H1 (cell line): ENCODE results near the gene SGK1. TPM values are rescaled to one million over a fixed set of nuclear protein-coding genes. Genes with fewer than 3 reads are reported as not detected.
A peak's percentile ranks its signal among the peaks of the same experiment; 100 is the strongest.

Experiments used
- CTCF ChIA-PET: fragments of 300-600 bp; sonication (Branson Sonifier 250); formaldehyde crosslinking; loops from one replicate; lab custom pipeline; 2021; ENCODE audit not compliant: partially characterized antibody; lab: Charles Lee
- POLR2A ChIA-PET: fragments of 300-600 bp; sonication (Branson Sonifier 250); formaldehyde crosslinking; loops from one replicate; lab custom pipeline; 2021; ENCODE audit warnings: inconsistent platforms; ENCODE audit not compliant: partially characterized antibody; lab: Charles Lee
- DNase-seq, 2 experiments: peaks; one replicate each; pipeline versions ENCODE4 v3.0.0 to v3.0.0-alpha.2; 2010 to 2022; ENCODE audit warnings: low spot score in 2 of 2, low read depth in 1 of 2, mixed read lengths in 1 of 2
- FAIRE-seq: peaks from 2 replicates; lab custom pipeline; 2011; peaks lifted over from hg19 to GRCh38; lab: Jason Lieb, UNC
- H2AFZ ChIP-seq: 2 replicates; pipeline ENCODE4 v1.8.1; 2012; ENCODE audit warnings: low read length, inconsistent platforms
- H2AK5ac ChIP-seq: 2 replicates; pipeline ENCODE4 v1.6.1; 2013; ENCODE audit warnings: low read depth, low read length
- H2BK120ac ChIP-seq: replicated peaks from 2 replicates; pipeline ENCODE3; 2013; ENCODE audit warnings: low read depth, low read length, inconsistent platforms
- H2BK12ac ChIP-seq: 2 replicates; pipeline ENCODE4 v1.6.1; 2013; ENCODE audit warnings: low read depth, low read length
- H2BK15ac ChIP-seq: 2 replicates; pipeline ENCODE4 v1.6.1; 2013; ENCODE audit warnings: low read length
- H2BK20ac ChIP-seq: 2 replicates; pipeline ENCODE4 v1.6.1; 2013; ENCODE audit warnings: low read length
- H2BK5ac ChIP-seq: 2 replicates; pipeline ENCODE4 v1.6.1; 2013; ENCODE audit warnings: low read depth, low read length
- H3K14ac ChIP-seq: 2 replicates; pipeline ENCODE4 v1.6.1; 2013; ENCODE audit warnings: inconsistent platforms; ENCODE audit not compliant: insufficient read length
- H3K18ac ChIP-seq: 2 replicates; pipeline ENCODE4 v1.6.1; 2013; ENCODE audit warnings: low read length; ENCODE audit errors: extremely low read depth
- H3K23ac ChIP-seq: 2 replicates; pipeline ENCODE4 v1.6.1; 2013; ENCODE audit warnings: inconsistent platforms; ENCODE audit not compliant: insufficient read length
- H3K23me2 ChIP-seq: 2 replicates; pipeline ENCODE4 v1.6.1; 2013; ENCODE audit warnings: low read depth, low read length
- H3K27ac ChIP-seq: 2 replicates; pipeline ENCODE4 v1.6.1; 2011; ENCODE audit warnings: low read depth, low read length, inconsistent platforms
- H3K27me3 ChIP-seq, 4 experiments: replicated peaks in 1 of 4; 1 replicate in 1 of 4; 2 replicates in 3 of 4; pipeline versions ENCODE4 v1.6.1 to v1.8.1; 2011 to 2013; ENCODE audit warnings: low read length in 3 of 4, mild to moderate bottlenecking in 3 of 4, inconsistent platforms in 2 of 4, mixed read lengths in 2 of 4, moderate library complexity in 1 of 4; ENCODE audit not compliant: control insufficient read depth in 3 of 4, insufficient read depth in 3 of 4; ENCODE audit errors: extremely low read depth in 1 of 4
- H3K36me3 ChIP-seq, 4 experiments: 2 replicates each; pipeline versions ENCODE4 v1.6.1 to v1.8.1; 2011 to 2013; ENCODE audit warnings: mild to moderate bottlenecking in 4 of 4, low read length in 3 of 4, moderate library complexity in 2 of 4, control low read depth in 1 of 4, inconsistent platforms in 1 of 4; ENCODE audit not compliant: insufficient read depth in 4 of 4, control insufficient read depth in 2 of 4
- H3K4ac ChIP-seq: replicated peaks from 2 replicates; pipeline ENCODE3; 2013; ENCODE audit warnings: low read length, low read depth, mixed read lengths, inconsistent platforms; ENCODE audit not compliant: insufficient read length
- H3K4me1 ChIP-seq, 4 experiments: replicated peaks in 1 of 4; 1 replicate in 1 of 4; 2 replicates in 3 of 4; pipeline versions ENCODE4 v1.6.1 to v1.8.1; 2011 to 2013; ENCODE audit warnings: low read length in 3 of 4, inconsistent platforms in 2 of 4, mixed read lengths in 1 of 4; ENCODE audit not compliant: insufficient read depth in 4 of 4, control insufficient read depth in 3 of 4
- H3K4me2 ChIP-seq, 2 experiments: 2 replicates each; pipeline versions ENCODE4 v1.6.1 to v1.8.1; 2011 to 2013; ENCODE audit warnings: low read depth in 2 of 2, low read length in 2 of 2, control low read depth in 1 of 2, inconsistent platforms in 1 of 2, mild to moderate bottlenecking in 1 of 2; ENCODE audit not compliant: insufficient read depth in 1 of 2
- H3K4me3 ChIP-seq, 4 experiments: fragments of 200-600, 300-600 bp in 1 of 4; sonication (generic), shearing (Covaris generic), sonication (Bioruptor Twin) in 1 of 4; 2 replicates each; pipeline versions ENCODE4 v1.5.1 to v1.8.1; 2011 to 2016; ENCODE audit warnings: low read length in 4 of 4, low read depth in 3 of 4, control low read depth in 2 of 4, inconsistent platforms in 2 of 4, mild to moderate bottlenecking in 2 of 4, mixed read lengths in 1 of 4, moderate library complexity in 1 of 4; ENCODE audit not compliant: insufficient read depth in 2 of 4; ENCODE audit errors: extremely low read depth in 1 of 4
- H3K56ac ChIP-seq: replicated peaks from 2 replicates; pipeline ENCODE3; 2013; ENCODE audit warnings: low read depth, mild to moderate bottlenecking, mixed read lengths, low read length, inconsistent platforms; ENCODE audit not compliant: insufficient read length
- H3K79me1 ChIP-seq: 2 replicates; pipeline ENCODE4 v1.6.1; 2013; ENCODE audit warnings: low read depth, low read length, control low read depth
- H3K79me2 ChIP-seq, 2 experiments: 2 replicates each; pipeline versions ENCODE4 v1.6.1 to v1.8.1; 2012 to 2013; ENCODE audit warnings: low read length in 2 of 2, mild to moderate bottlenecking in 2 of 2, inconsistent platforms in 1 of 2; ENCODE audit not compliant: insufficient read depth in 2 of 2, control insufficient read depth in 1 of 2
- H3K9ac ChIP-seq, 4 experiments: replicated peaks in 1 of 4; 1 replicate in 1 of 4; 2 replicates in 3 of 4; pipeline versions ENCODE4 v1.6.1 to v1.8.1; 2011 to 2013; ENCODE audit warnings: low read depth in 3 of 4, low read length in 3 of 4, control low read depth in 2 of 4, mild to moderate bottlenecking in 2 of 4, moderate library complexity in 2 of 4, inconsistent platforms in 1 of 4; ENCODE audit errors: extremely low read depth in 1 of 4
- H3K9me3 ChIP-seq, 2 experiments: 2 replicates each; pipeline versions ENCODE4 v1.6.1 to v1.8.1; 2012 to 2013; ENCODE audit warnings: mild to moderate bottlenecking in 2 of 2, moderate library complexity in 2 of 2, control low read depth in 1 of 2, inconsistent platforms in 1 of 2, low read depth in 1 of 2, low read length in 1 of 2, mixed read lengths in 1 of 2; ENCODE audit not compliant: insufficient read depth in 2 of 2
- H4K20me1 ChIP-seq, 2 experiments: replicated peaks in 1 of 2; 2 replicates each; pipeline versions ENCODE3 to v1.8.1; 2011 to 2013; ENCODE audit warnings: inconsistent platforms in 2 of 2, low read length in 2 of 2, mild to moderate bottlenecking in 1 of 2; ENCODE audit not compliant: insufficient read depth in 2 of 2, control insufficient read depth in 1 of 2
- H4K5ac ChIP-seq: 2 replicates; pipeline ENCODE4 v1.6.1; 2013; ENCODE audit warnings: low read length, low read depth, mixed read lengths, inconsistent platforms; ENCODE audit not compliant: insufficient read length
- H4K8ac ChIP-seq: 2 replicates; pipeline ENCODE4 v1.8.0; 2013; ENCODE audit warnings: mild to moderate bottlenecking, moderate library complexity, low read length, inconsistent platforms; ENCODE audit not compliant: insufficient read depth; ENCODE audit errors: extremely low read depth
- H4K91ac ChIP-seq: replicated peaks from 2 replicates; pipeline ENCODE3; 2013; ENCODE audit warnings: low read length, mixed read lengths, inconsistent platforms; ENCODE audit not compliant: insufficient read length
- ASH2L ChIP-seq: fragments of 200-600, 300-600 bp; sonication (generic); IDR thresholded peaks from one replicate; pipeline ENCODE4 v1.7.1; 2017; ENCODE audit warnings: low read length
- ATF3 ChIP-seq: IDR thresholded peaks from 2 replicates; pipeline ENCODE4 v1.6.1; 2011; ENCODE audit warnings: low read depth, mild to moderate bottlenecking, low read length; ENCODE audit not compliant: insufficient read depth
- BRCA1 ChIP-seq: IDR thresholded peaks from 2 replicates; pipeline ENCODE4 v1.6.1; 2012; ENCODE audit warnings: low read depth, low read length, improper control_type of control experiment
- EP300 ChIP-seq, 2 experiments: IDR thresholded peaks; 1 replicate in 1 of 2; 2 replicates in 1 of 2; pipeline ENCODE4 v1.6.1; 2011 to 2012; ENCODE audit warnings: low read depth in 2 of 2, low read length in 2 of 2, mild to moderate bottlenecking in 2 of 2, borderline replicate concordance in 1 of 2, inconsistent platforms in 1 of 2, moderate library complexity in 1 of 2
- FOSL1 ChIP-seq: IDR thresholded peaks from 2 replicates; pipeline ENCODE4 v1.6.1; 2011; ENCODE audit warnings: mild to moderate bottlenecking, low read depth, low read length, moderate library complexity; ENCODE audit not compliant: insufficient read depth
- HDAC6 ChIP-seq: IDR thresholded peaks from one replicate; pipeline ENCODE4 v1.7.1; 2012; ENCODE audit warnings: low read depth, mild to moderate bottlenecking, inconsistent platforms, low read length, moderate library complexity
- JUND ChIP-seq: IDR thresholded peaks from 2 replicates; pipeline ENCODE4 v1.6.1; 2011; ENCODE audit warnings: mild to moderate bottlenecking, improper control_type of control experiment, low read length
- SIX5 ChIP-seq: IDR thresholded peaks from 2 replicates; pipeline ENCODE4 v1.6.1; 2011; ENCODE audit warnings: mild to moderate bottlenecking, low read depth, low read length
- WGBS, 2 experiments: shearing (Covaris generic) in 1 of 2; methylation state at CpG; one replicate each; pipeline versions ENCODE4 v1.1.6 to v1.1.7; 2013 to 2015; ENCODE audit warnings: low lambda C conversion rate in 2 of 2, mixed read lengths in 2 of 2, inconsistent platforms in 1 of 2, low coverage in 1 of 2, missing lambda C conversion rate in 1 of 2; ENCODE audit not compliant: insufficient replicate concordance in 2 of 2, insufficient coverage in 1 of 2, insufficient read length in 1 of 2; ENCODE audit errors: extremely low coverage in 1 of 2, missing lambda C conversion rate in 1 of 2; 5-methylcytosine and 5-hydroxymethylcytosine counted together
- polyA plus RNA-seq, 7 experiments: library from polyadenylated mRNA; depleted of rRNA in 3 of 7; stranded (reverse) in 5 of 7; unstranded in 2 of 7; fragments of >200 nt in 5 of 7; fragments of 200-250 nt in 2 of 7; gene quantifications; 1 replicate in 5 of 7; 2 replicates in 1 of 7; 4 replicates in 1 of 7; pipeline versions ENCODE4 v1.2.1 to v1.2.3, GENCODE V29; 2011 to 2013; ENCODE audit warnings: missing spikeins in 2 of 7, mixed read lengths in 2 of 7
- total RNA-seq: library from RNA; stranded (reverse); fragmentation: NEBNext Ultra II Directional; extraction: Animal tissue kit (Norgen Biotek cat#: 25700); gene quantifications from 2 replicates; pipeline ENCODE4 v1.2.1, GENCODE V29; 2021

SGK1 gene
- total and polyA plus RNA-seq, 2 of the 8 experiments (the other 6 are each of a cell fraction or from before 2014, with no cell fraction given), result 14.5 to 18.4 TPM

DNA sequence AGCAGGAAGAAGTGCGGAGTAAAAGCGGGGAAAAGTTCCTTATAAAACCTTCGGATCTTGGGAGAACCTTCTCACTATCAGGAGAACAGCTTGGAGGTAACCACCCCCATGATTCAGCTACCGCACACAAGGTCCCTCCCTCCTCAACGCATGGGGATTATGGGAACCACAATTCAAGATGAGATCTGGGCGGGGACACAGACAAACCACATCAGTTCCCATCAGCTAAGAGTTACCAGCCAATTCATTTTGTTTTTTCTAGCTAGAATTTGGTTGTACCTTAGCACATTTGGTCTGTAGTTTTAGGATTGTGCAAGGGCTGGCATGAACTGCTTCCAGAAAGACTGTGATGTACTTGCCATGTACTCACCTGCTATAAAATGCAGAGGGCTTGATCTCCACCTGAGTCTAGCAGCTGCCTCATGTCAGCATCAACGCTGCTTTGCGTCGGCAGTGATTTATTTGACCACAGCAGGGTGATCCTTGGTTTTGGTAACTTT, 170.8 kb downstream of the SGK1 start:
- H3K27ac ChIP-seq, result no peak overlapping the region
- no peaks in the 10 kb centered on the region for H3K9me3 ChIP-seq
- H3K79me1 ChIP-seq, result no peaks in the 10 kb centered on the region
- no peak overlapping the region for H2BK120ac ChIP-seq
- no peak overlapping the region for H3K56ac ChIP-seq
- H3K14ac ChIP-seq, result no peak overlapping the region
- H4K20me1 ChIP-seq, result no peaks in the 10 kb centered on the region
- H2BK12ac ChIP-seq, result no peak overlapping the region
- no peak overlapping the region for H2AK5ac ChIP-seq
- no peak overlapping the region for H2BK20ac ChIP-seq
- no peak overlapping the region for H3K4me3 ChIP-seq
- H3K4me2 ChIP-seq, result no peak overlapping the region
- no peaks in the 10 kb centered on the region for H3K36me3 ChIP-seq
- no peak for TF ChIP-seq HDAC6
- TF ChIP-seq JUND, result no peak
- no peak for TF ChIP-seq ATF3
- no peak for TF ChIP-seq ASH2L
- no peak for TF ChIP-seq EP300 (IDR thresholded peaks at IDR 0.05; ENCODE audit: borderline replicate concordance in 1 of 2, low read depth in 2 of 2, low read length in 2 of 2)
- TF ChIP-seq BRCA1, result no peak
- no peak for TF ChIP-seq SIX5
- TF ChIP-seq FOSL1, result no peak
- 93% methylated on average over 9 of the region's 9 CpGs; no CpG with 5 or more reads in 1 of the 2 experiments for WGBS, 2 experiments
- no peak for FAIRE-seq
- no peaks in the 10 kb centered on the region for H3K79me2 ChIP-seq
- no peak for DNase-seq
- H3K23ac ChIP-seq, result no peak overlapping the region
- H3K23me2 ChIP-seq, result no peaks in the 10 kb centered on the region
- no peak overlapping the region for H4K8ac ChIP-seq
- H3K4me1 ChIP-seq, result peaks cover 0 to 3% (median 0%) of the 10 kb centered on the region in 4 experiments; a peak in 1 of 7 replicates
- CTCF ChIA-PET, result interaction anchor here (2.1 to 3.4 kb wide), 2 partner anchors 9 to 23 kb away, joined by 7 to 23 read pairs; no protein-coding TSS in a partner anchor
- no peak overlapping the region for H4K91ac ChIP-seq
- no peak overlapping the region for H2BK15ac ChIP-seq
- H3K18ac ChIP-seq, result no peak overlapping the region
- no peak overlapping the region for H4K5ac ChIP-seq
- POLR2A ChIA-PET, result no interaction called here
- H2AFZ ChIP-seq, result 0 out of 2 replicates have a peak overlapping the region, but pooled peaks have one; percentile 50
- no peak overlapping the region for H2BK5ac ChIP-seq
- no peak overlapping the region for H3K4ac ChIP-seq
- H3K9ac ChIP-seq, result no peak overlapping the region; a peak in 1 of 7 replicates
- no peaks in the 10 kb centered on the region for H3K27me3 ChIP-seq
